ENCODE results near the gene POU3F1. TPM values are rescaled to one million over a fixed set of nuclear protein-coding genes. Genes with fewer than 3 reads are reported as not detected.

Gene POU3F1
- total RNA-seq, 3 donors from 2014 or later, result 0.29 TPM; not detected in 2

- intact Hi-C loops (cut with DNase I; ENCODE audit: low total_unique reads), result no loop called here
- no peaks in the 10 kb centered on the region for H3K36me3 ChIP-seq
- no peaks in the 10 kb centered on the region for H3K9me3 ChIP-seq
- TF ChIP-seq POLR2AphosphoS5 (IDR thresholded peaks at IDR 0.05) (no peak), CTCF (IDR thresholded peaks at IDR 0.05) (no peak), POLR2A (IDR thresholded peaks at IDR 0.05) (no peak)
- H3K4me1 ChIP-seq, result peaks cover 3 to 9% of the 10 kb centered on the region in 2 donors
- no peak for DNase-seq (ENCODE audit: low spot score in 2 of 2)
- H3K4me3 ChIP-seq, result no peak overlapping the region
- no peaks in the 10 kb centered on the region for H3K27me3 ChIP-seq
- peak overlapping the region; percentile 44 to 71 for H3K27ac ChIP-seq
These were observed 30.4 kb downstream of the POU3F1 start for GRCh38 chr1:38015978-38016725.

- H3K27ac ChIP-seq, result peak overlapping the region in 1 of 2 donors; percentile 71
- peaks cover 3 to 9% of the 10 kb centered on the region in 2 donors for H3K4me1 ChIP-seq
- no peaks in the 10 kb centered on the region for H3K9me3 ChIP-seq
- no peak overlapping the region for H3K4me3 ChIP-seq
- DNase-seq (ENCODE audit: low spot score in 2 of 2), result no peak
- H3K27me3 ChIP-seq, result no peaks in the 10 kb centered on the region
- TF ChIP-seq POLR2A (IDR thresholded peaks at IDR 0.05), result no peak
- no peak for TF ChIP-seq POLR2AphosphoS5 (IDR thresholded peaks at IDR 0.05)
- TF ChIP-seq CTCF (IDR thresholded peaks at IDR 0.05), result no peak
- H3K36me3 ChIP-seq, result no peaks in the 10 kb centered on the region
- intact Hi-C loops (cut with DNase I; ENCODE audit: low total_unique reads), result no loop called here
These were observed 31.7 kb downstream of the POU3F1 start for GRCh38 chr1:38014724-38015424.

- H3K27me3 ChIP-seq, result no peaks in the 10 kb centered on the region
- no peak for DNase-seq (ENCODE audit: low spot score in 2 of 2)
- intact Hi-C loops (cut with DNase I; ENCODE audit: low total_unique reads), result no loop called here
- TF ChIP-seq CTCF (IDR thresholded peaks at IDR 0.05), result no peak
- no peak for TF ChIP-seq POLR2AphosphoS5 (IDR thresholded peaks at IDR 0.05)
- no peak for TF ChIP-seq POLR2A (IDR thresholded peaks at IDR 0.05)
- no peaks in the 10 kb centered on the region for H3K9me3 ChIP-seq
- no peak overlapping the region for H3K27ac ChIP-seq
- H3K36me3 ChIP-seq, result no peaks in the 10 kb centered on the region
- no peak overlapping the region for H3K4me3 ChIP-seq
- H3K4me1 ChIP-seq, result peaks cover 3 to 9% of the 10 kb centered on the region in 2 donors
These were observed 32.4 kb downstream of the POU3F1 start for GRCh38 chr1:38014171-38014570.

- DNase-seq (ENCODE audit: low spot score in 2 of 2), result no peak
- peak overlapping the region; percentile 94 to 97 for H3K27ac ChIP-seq
- no peaks in the 10 kb centered on the region for H3K36me3 ChIP-seq
- TF ChIP-seq POLR2A (IDR thresholded peaks at IDR 0.05) (no peak), CTCF (IDR thresholded peaks at IDR 0.05) (no peak), POLR2AphosphoS5 (IDR thresholded peaks at IDR 0.05) (no peak)
- intact Hi-C loops (cut with DNase I; ENCODE audit: low total_unique reads), result no loop called here
- peak overlapping the region; percentile 80 to 93 (median 82) for H3K4me3 ChIP-seq
- H3K9me3 ChIP-seq, result no peaks in the 10 kb centered on the region
- H3K27me3 ChIP-seq, result no peaks in the 10 kb centered on the region
- H3K4me1 ChIP-seq, result peaks cover 3 to 9% of the 10 kb centered on the region in 2 donors
These were observed 33.4 kb downstream of the POU3F1 start for GRCh38 chr1:38013227-38013622.
